NCI-H2171 (cell line): ENCODE results near the gene DOCK11.

ENCODE experiments used
- DNase-seq: peaks from one replicate; lab custom pipeline; 2025; lab: John Stamatoyannopoulos, UW

Gene DOCK11

GRCh38 chrX:118630848-118631247 is 135.2 kb downstream of the DOCK11 start:
- no peak for DNase-seq

DNA sequence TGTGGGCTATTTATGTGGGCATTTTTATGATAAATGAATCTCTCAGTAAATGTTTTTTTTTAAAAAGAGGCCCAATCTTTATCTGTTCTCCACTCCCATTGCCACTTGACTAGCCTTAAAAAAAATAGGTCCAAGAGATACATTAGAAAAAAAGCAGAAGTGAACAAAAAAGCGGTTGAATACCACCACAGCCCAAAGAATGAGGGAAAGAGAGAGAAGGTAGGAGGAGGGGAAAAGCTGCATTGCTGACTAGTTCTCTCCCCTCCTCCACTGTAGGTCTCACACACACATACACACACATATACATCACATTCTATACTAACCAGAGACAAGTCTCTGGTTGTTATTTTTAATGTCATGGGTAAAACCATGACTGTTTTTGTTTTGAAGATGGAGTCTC is 136.0 kb downstream of the DOCK11 start:
- no peak for DNase-seq

- no peak for DNase-seq
Measured at GRCh38 chrX:118632862-118633261, 137.2 kb downstream of the DOCK11 start.

GRCh38 chrX:118633530-118633929 is 137.9 kb downstream of the DOCK11 start:
- DNase-seq: no peak

- DNase-seq: no peak
Measured at GRCh38 chrX:118634336-118634735, 138.7 kb downstream of the DOCK11 start.

GRCh38 chrX:118637997-118638396 is 142.4 kb downstream of the DOCK11 start:
- DNase-seq: no peak

GRCh38 chrX:118644378-118644777 is 148.8 kb downstream of the DOCK11 start:
- no peak for DNase-seq

DNA sequence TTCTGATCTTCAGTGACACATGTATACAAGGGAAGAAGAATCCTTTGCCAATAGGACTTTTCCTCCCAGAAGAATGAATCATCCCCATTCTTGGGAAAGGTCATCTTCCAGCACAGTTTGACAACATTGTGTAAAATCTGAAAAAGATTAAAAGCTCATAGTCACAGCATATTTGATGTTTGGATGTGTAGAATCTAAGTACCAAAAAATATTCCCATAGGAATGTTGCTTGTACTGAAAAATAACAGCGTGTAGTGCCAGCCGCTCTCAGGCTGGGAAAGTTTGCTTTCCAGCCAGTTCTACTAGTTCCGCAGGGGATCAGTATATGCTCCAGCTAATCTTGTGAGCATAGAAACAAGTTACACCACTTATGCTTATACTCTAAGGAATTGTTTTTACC is 157.1 kb downstream of the DOCK11 start:
- no peak for DNase-seq

GRCh38 chrX:118654331-118654730 is 158.7 kb downstream of the DOCK11 start:
- DNase-seq: no peak

- DNase-seq: no peak
Measured at GRCh38 chrX:118655561-118656246, 160.1 kb downstream of the DOCK11 start.

GRCh38 chrX:118657413-118657812 is 161.8 kb downstream of the DOCK11 start:
- no peak for DNase-seq

DNA sequence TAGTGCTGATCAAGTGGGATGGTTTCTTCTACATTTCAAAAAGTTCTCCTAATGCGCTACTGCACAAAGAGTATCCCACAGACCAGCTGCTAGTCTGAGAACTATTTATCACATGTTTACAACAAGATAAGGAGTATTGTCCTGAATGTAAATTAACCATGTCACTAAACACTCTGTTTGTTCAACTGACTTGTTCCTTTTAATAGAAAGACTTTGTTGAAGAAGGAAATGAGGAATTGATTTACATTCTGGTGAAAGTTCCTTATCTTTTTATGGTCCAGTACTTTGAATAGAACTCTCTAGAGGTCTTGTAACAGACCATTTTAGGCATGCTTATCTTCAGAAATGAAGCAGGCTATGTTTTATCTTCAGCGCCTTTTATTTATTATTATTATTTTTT is 164.5 kb downstream of the DOCK11 start:
- DNase-seq: no peak

GRCh38 chrX:118665204-118665603 is 169.6 kb downstream of the DOCK11 start:
- DNase-seq: no peak

DNA sequence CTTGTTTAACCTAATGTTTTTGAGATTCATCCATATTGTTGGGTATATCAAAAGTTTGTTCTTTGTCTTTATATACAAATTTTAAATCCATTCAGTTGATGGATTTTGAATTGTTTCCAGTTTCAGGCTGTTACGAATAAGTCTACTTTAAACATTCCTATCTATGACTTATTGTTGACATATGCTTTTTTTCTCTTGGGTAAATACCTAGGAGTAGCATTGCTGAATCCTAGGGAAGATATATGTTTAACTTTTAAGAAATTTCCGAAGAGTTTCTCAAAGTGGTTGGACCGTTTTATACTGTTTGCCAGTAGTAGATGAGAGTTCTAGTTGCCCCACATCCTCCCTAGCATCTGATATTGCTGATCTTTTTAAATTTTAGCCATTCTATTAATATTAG is 170.9 kb downstream of the DOCK11 start:
- DNase-seq: no peak

GRCh38 chrX:118669435-118669834 is 173.8 kb downstream of the DOCK11 start:
- no peak for DNase-seq

- DNase-seq: no peak
Measured at GRCh38 chrX:118675326-118675965, 179.8 kb downstream of the DOCK11 start.

DNA sequence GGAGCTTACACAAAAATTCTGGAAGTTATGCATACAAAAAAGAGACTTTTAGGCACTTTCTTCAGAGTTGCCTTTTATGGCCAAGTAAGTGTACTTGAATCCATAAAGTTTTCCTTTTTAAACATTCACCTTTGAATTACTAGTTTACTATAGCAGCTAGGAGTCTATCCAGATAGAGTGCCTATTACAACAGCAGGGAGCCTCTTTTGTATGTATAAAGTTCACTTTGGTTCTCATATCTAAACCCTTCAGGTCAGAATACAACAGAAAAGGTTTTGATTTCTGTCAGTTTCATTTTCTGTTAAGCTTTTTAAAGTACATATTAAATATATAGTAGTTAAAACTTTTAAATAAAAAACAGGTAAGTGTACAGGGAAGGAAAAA is 180.3 kb downstream of the DOCK11 start:
- DNase-seq: no peak

- no peak for DNase-seq
Measured at GRCh38 chrX:118677318-118677717, 181.7 kb downstream of the DOCK11 start.

DNA sequence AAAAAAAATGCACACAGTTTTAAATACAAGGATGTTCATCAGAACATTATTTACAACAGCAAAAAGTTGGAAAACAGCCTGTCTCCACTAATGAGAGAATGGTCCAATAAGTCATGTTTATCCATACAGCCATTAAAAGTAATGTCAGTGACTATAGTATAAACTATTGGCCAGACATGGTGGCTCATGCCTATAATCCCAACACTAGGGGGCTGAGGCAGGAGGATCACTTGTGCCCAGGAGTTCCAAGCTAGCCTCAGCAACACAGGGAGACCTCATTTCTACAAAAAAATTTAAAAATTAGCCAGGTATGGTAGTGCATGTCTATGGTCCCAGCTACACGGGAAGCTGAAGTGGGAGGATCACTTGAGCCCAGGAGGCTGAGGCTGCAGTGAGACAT is 183.7 kb downstream of the DOCK11 start:
- DNase-seq: no peak

- no peak for DNase-seq
Measured at GRCh38 chrX:118682258-118683014, 186.8 kb downstream of the DOCK11 start.

- DNase-seq: no peak
Measured at GRCh38 chrX:118685393-118685792, 189.8 kb downstream of the DOCK11 start.

DNA sequence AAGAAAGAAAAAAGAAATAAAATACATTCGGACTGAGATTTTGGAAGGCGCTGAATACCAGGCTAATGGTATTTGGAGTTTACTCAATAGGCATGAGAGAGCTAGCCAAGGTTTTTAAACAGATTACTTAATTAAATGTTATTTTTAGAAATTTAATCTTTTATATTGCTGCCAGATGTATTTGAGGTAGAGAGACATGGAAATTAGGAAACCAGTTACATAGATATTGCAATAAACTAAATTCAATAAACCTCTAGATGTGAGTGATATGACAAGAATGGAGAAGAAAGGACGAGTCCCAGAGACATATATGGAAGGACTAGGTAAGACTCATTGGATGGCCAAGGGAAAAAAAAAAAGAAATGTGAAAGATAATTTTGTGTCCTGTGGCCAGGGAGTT is 193.3 kb downstream of the DOCK11 start:
- no peak for DNase-seq

GRCh38 chrX:118693843-118694242 is 198.2 kb downstream of the DOCK11 start:
- DNase-seq: no peak
